ENCODE results near the gene CHEK1. TPM values are rescaled to one million over a fixed set of nuclear protein-coding genes. Genes with fewer than 3 reads are reported as not detected.
"Not testable (repeated sequence)": the region's sequence is repeated elsewhere in the genome, so short reads cannot be mapped to it uniquely, and the experiment has no call there.

CHEK1 gene
- total RNA-seq, 1 experiment from 2014 or later, result 57.7 TPM

DNA sequence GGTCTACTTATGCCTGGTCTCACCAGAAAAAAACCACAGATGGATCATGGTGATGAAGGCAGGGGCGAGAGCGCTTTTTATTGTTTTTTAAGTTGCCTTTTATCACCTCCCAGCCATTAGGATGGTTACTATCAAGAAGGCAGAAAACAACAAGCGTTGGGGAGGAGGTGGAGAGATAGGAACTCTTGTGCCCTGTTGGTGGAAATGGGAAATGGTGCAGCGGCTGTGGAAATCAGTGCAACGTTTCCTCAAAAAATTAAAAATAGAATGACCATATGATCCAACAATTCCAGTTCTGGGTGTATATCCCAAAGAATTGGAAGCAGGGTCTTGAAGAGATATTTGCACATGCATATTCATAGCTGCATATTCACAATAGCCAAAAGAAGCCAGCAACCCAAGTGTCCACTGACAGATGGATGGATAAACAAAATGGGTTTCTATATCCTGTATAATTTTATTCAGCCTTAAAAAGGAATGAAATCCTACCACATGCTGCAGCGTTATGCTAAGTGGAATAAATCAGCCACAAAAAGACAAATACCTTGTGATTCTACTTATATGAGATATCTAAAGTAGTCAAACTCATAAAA lies 76.2 kb downstream of the CHEK1 start:
- DNase-seq (ENCODE audit: low spot score), result no peak

DNA sequence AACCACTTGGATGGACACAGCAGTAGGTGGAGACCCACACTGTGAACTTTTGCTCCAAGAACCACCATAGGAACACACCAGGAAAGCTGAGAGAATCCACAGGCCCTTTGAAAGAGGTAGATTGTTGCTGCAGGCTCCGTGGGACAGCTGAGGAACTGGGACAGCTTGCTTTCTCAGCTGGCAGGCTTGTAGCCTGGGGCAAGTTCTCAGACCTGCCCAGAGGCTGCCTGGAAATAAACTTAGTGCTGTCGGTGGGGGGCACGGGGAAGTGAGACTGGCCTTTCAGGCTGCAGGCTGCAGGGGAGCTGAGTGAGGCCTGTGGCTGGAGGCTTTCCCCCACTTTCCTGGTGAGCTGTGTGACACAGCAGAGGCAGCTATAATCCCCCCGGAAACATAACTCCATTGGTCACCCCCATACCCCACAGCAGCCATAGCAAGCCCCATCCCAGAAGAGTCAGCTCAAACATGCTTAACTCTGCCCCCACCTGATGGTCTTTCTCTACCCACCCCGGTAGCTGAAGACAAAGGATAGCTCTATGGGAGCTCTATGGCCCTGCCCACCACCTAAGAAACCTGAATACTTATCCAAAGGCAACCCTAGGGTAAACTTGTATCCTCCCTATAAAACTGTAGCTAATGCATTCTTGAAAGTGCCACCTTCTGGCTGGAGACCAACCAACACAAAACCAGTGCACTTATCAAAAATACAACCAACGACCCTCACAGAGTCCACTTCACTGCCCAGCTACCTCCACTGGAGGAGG lies 77.1 kb downstream of the CHEK1 start:
- DNase-seq (ENCODE audit: low spot score), result no peak

DNA sequence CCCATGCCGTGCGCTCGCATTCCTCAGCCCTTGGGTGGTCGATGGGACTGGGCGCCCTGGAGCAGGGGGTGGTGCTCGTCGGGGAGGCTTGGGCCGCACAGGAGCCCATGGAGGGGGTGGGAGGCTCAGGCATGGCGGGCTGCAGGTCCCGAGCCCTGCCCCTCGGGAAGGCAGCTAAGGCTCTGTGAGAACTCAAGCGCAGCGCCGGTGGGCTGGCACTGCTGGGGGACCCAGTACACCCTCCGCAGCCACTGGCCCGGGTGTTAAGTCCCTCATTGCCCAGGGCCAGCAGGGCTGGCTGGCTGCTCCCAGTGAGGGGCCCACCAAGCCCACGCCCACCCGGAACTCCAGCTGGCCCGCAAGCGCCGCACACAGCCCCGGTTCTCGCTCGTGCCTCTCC lies 79.7 kb downstream of the CHEK1 start:
- not testable (repeated sequence) for DNase-seq (ENCODE audit: low spot score)

- DNase-seq (ENCODE audit: low spot score), result peak; percentile 35
Measured at GRCh38 chr11:125720781-125721180, 95.8 kb downstream of the CHEK1 start.

- no peak for DNase-seq (ENCODE audit: low spot score)
Measured at GRCh38 chr11:125724125-125724524, 99.2 kb downstream of the CHEK1 start.

Other genes starting within 250 kb of the CHEK1 start
- 2.1 and 4.6 TPM in 2 replicates for gene FEZ1, start 128.9 kb upstream of the CHEK1 start, total RNA-seq (2014; rRNA removed; shearing (Covaris generic))
- 76.4 and 81.6 TPM in 2 replicates for gene EI24, start 55.7 kb upstream of the CHEK1 start, total RNA-seq (2014; rRNA removed; shearing (Covaris generic))
- 138 and 139 TPM in 2 replicates for gene STT3A, start 32.3 kb upstream of the CHEK1 start, total RNA-seq (2014; rRNA removed; shearing (Covaris generic))
- gene ACRV1, start 55.7 kb downstream of the CHEK1 start, total RNA-seq (2014; rRNA removed; shearing (Covaris generic)), result not detected in 2 replicates
- gene PATE1, start 121.1 kb downstream of the CHEK1 start, total RNA-seq (2014; rRNA removed; shearing (Covaris generic)), result not detected in 2 replicates
- gene PATE2, start 153.7 kb downstream of the CHEK1 start, total RNA-seq (2014; rRNA removed; shearing (Covaris generic)), result not detected in 2 replicates
- not detected in 2 replicates for gene PATE3, start 163.0 kb downstream of the CHEK1 start, total RNA-seq (2014; rRNA removed; shearing (Covaris generic))
- gene PATE4, start 208.2 kb downstream of the CHEK1 start, total RNA-seq (2014; rRNA removed; shearing (Covaris generic)), result not detected in 2 replicates